ENCODE data around the gene BRD1. TPM values are rescaled to one million over a fixed set of nuclear protein-coding genes. Genes with fewer than 3 reads are reported as not detected.

BRD1 gene
- polyA plus RNA-seq, 1 experiment: 4.6 TPM

- no peak overlapping the region for H3K27ac ChIP-seq (ENCODE audit: low read depth, low read length)
- POLR2A ChIA-PET: no interaction called here
- no peak for DNase-seq (ENCODE audit: low read depth, low spot score)
- TF ChIP-seq CTCF (IDR thresholded peaks at IDR 0.05; ENCODE audit: low read depth, low read length): no peak
- no peaks in the 10 kb centered on the region for H3K27me3 ChIP-seq (ENCODE audit: control insufficient read depth, insufficient read depth, low read length)
- no peak overlapping the region for H3K4me3 ChIP-seq (ENCODE audit: low read depth, low read length)
- no peaks in the 10 kb centered on the region; the same call in 1 of the 2 replicates for H3K9me3 ChIP-seq (ENCODE audit: control insufficient read depth, insufficient read depth, low read length)
- CTCF ChIA-PET: no interaction called here
Measured at GRCh38 chr22:49787861-49788260, 39.8 kb downstream of the BRD1 start.

GRCh38 chr22:49786976-49787706, 40.5 kb downstream of the BRD1 start:
- CTCF ChIA-PET: no interaction called here
- Histone ChIP-seq H3K27ac (ENCODE audit: low read depth, low read length) (no peak overlapping the region), H3K27me3 (ENCODE audit: control insufficient read depth, insufficient read depth, low read length) (no peaks in the 10 kb centered on the region), H3K4me3 (ENCODE audit: low read depth, low read length) (no peak overlapping the region), H3K9me3 (ENCODE audit: control insufficient read depth, insufficient read depth, low read length) (no peaks in the 10 kb centered on the region; the same call in 1 of the 2 replicates)
- POLR2A ChIA-PET: no interaction called here
- DNase-seq (ENCODE audit: low read depth, low spot score): no peak
- no peak for TF ChIP-seq CTCF (IDR thresholded peaks at IDR 0.05; ENCODE audit: low read depth, low read length)

- ChIA-PET CTCF (no interaction called here), POLR2A (no interaction called here)
- no peaks in the 10 kb centered on the region; the same call in 1 of the 2 replicates for H3K9me3 ChIP-seq (ENCODE audit: control insufficient read depth, insufficient read depth, low read length)
- no peak for DNase-seq (ENCODE audit: low read depth, low spot score)
- TF ChIP-seq CTCF (IDR thresholded peaks at IDR 0.05; ENCODE audit: low read depth, low read length): no peak
- no peaks in the 10 kb centered on the region for H3K27me3 ChIP-seq (ENCODE audit: control insufficient read depth, insufficient read depth, low read length)
- no peak overlapping the region for H3K27ac ChIP-seq (ENCODE audit: low read depth, low read length)
- no peak overlapping the region for H3K4me3 ChIP-seq (ENCODE audit: low read depth, low read length)
Measured at GRCh38 chr22:49785841-49786471, 41.7 kb downstream of the BRD1 start.

- no peaks in the 10 kb centered on the region for H3K27me3 ChIP-seq (ENCODE audit: control insufficient read depth, insufficient read depth, low read length)
- CTCF ChIA-PET: no interaction called here
- H3K9me3 ChIP-seq (ENCODE audit: control insufficient read depth, insufficient read depth, low read length): no peaks in the 10 kb centered on the region; the same call in 1 of the 2 replicates
- DNase-seq (ENCODE audit: low read depth, low spot score): no peak
- H3K27ac ChIP-seq (ENCODE audit: low read depth, low read length): no peak overlapping the region
- POLR2A ChIA-PET: no interaction called here
- TF ChIP-seq CTCF (IDR thresholded peaks at IDR 0.05; ENCODE audit: low read depth, low read length): no peak
- no peak overlapping the region for H3K4me3 ChIP-seq (ENCODE audit: low read depth, low read length)
Measured at GRCh38 chr22:49785046-49785521, 42.6 kb downstream of the BRD1 start.

- H3K4me3 ChIP-seq (ENCODE audit: low read depth, low read length): no peak overlapping the region
- ChIA-PET CTCF (no interaction called here), POLR2A (no interaction called here)
- no peak for DNase-seq (ENCODE audit: low read depth, low spot score)
- no peaks in the 10 kb centered on the region; the same call in 1 of the 2 replicates for H3K9me3 ChIP-seq (ENCODE audit: control insufficient read depth, insufficient read depth, low read length)
- H3K27ac ChIP-seq (ENCODE audit: low read depth, low read length): no peak overlapping the region
- H3K27me3 ChIP-seq (ENCODE audit: control insufficient read depth, insufficient read depth, low read length): no peaks in the 10 kb centered on the region
- no peak for TF ChIP-seq CTCF (IDR thresholded peaks at IDR 0.05; ENCODE audit: low read depth, low read length)
Measured at GRCh38 chr22:49784630-49784971, 43.1 kb downstream of the BRD1 start.
